Myocyte (in vitro differentiated cells): ENCODE results near the gene STK33. TPM values are rescaled to one million over a fixed set of nuclear protein-coding genes. Genes with fewer than 3 reads are reported as not detected.
A peak's percentile ranks its signal among the peaks of the same experiment; 100 is the strongest.

Source experiments
- DNase-seq: peaks from one replicate; pipeline ENCODE4 v3.0.0-alpha.2; 2012; ENCODE audit warnings: low read depth
- total RNA-seq: library from RNA; depleted of rRNA; stranded (reverse); fragments of >200 nt; gene quantifications from 2 replicates; pipeline ENCODE4 v1.2.3, GENCODE V29; 2014

Gene STK33
- total RNA-seq, 1 donor from 2014 or later: 0.45 TPM

DNA sequence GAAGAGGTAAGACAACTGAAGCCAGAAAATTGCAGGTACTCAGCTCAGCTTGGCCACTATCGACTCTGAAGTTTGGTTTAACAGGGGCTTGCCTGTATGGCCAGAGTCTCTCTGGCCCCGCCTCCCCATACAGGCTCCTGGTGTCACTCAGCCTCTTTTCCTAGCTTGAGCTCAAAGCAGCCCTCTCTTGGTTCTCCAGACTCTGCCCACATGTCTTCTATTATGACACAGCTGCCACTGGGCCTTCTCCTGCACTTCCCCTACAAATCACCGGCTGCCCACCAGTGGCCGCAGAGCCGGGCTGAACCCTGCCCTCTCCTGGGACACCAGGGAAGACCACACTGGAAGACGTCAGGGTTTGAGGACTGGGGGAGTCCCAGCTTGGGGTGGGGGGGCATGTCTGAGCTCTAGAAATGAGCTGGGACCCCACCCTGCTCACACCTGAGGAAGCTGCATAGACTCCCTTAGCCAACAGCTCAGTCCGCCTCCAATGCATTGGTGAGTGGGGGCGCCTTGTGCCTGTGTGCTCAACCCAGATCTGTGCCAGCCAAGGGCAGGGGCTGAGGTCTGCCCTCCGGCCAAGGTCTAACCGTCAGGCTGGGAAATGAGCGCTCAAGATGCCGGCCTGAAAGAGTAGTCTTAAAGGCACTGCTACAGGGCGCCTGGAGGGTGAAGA is 236.0 kb downstream of the STK33 start:
- DNase-seq: peak; percentile 16

- DNase-seq: no peak
Observed at GRCh38 chr11:8357505-8357888, 236.5 kb downstream of the STK33 start.

DNA sequence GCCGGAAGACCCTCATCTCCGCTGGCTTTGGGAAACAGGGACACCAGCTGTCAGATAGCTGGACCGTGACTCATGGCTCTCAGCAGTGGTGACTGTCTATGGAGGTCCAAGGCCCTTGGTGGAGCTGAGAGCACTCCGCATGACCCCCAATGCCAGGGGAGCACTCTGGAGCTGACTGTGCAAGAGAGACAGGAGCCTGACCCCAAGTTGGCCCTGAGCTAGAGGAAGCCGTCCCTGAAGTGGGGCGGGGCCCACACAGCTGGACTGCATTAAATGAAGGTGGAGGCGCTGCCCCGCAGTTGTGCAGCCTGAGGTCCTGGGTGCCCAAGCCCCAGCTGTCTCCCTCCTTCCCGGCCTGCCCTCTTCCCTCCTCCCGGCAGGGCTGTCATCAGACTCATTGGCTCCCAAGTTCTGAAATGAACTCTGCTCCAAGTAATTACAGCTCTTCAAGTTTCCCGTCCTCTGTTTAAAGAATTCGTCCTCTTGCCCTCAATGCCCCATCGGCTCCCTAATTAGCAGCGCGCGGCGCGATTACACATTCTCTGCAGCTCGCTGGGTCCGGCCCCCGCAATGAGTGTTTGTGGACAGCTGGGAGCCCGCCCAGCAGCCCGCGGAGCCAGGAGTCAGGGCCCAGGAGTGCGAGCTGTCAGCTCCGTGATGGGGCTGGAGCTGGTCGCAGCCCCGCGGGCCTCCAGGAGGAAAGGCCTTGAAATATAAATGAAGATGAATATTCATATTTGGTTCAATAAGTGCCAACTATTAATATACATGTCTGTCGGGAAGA is 237.1 kb downstream of the STK33 start:
- DNase-seq: peak; percentile 78

- no peak for DNase-seq
Observed at GRCh38 chr11:8356216-8356615, 237.8 kb downstream of the STK33 start.

- DNase-seq: no peak
Observed at GRCh38 chr11:8355416-8355742, 238.6 kb downstream of the STK33 start.

DNA sequence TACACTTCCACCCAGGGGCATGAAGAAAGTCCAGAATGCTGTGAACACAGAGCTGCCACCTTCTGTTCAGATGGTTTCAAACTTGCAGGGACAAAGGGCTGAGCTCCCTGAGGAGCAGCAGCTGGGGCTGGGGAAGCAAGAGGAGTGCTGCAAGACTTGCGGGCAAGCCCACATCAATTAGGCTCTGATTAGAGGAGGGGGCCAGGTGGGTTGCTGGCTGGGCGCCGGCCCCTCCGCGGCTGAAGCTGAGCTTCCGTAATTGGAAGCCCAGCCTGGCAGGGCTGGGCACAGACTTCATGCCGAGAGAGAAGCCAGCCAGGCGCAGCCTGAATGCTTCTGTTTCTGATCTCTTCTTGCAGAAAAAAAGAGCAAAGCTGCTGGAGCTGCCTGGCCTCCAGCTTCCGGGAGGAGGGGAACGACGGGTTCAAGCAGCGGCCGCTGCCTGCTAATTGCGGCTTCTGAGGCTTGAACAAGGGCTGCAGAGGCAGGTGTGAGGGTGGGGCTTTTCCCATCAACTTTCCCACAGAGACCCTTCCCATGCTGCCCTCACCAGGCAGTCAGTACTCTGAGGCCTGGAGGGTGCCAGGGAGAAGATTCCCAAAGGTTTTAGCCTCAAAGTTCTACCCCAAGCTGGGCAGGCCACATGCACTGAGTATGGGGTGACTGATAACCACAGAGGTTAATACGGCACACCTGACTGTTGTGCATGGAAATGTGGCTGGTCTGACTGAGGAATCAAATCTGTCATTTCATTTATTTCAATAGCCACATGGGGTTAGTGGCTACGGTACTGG is 239.2 kb downstream of the STK33 start:
- DNase-seq: peak; percentile 33

DNA sequence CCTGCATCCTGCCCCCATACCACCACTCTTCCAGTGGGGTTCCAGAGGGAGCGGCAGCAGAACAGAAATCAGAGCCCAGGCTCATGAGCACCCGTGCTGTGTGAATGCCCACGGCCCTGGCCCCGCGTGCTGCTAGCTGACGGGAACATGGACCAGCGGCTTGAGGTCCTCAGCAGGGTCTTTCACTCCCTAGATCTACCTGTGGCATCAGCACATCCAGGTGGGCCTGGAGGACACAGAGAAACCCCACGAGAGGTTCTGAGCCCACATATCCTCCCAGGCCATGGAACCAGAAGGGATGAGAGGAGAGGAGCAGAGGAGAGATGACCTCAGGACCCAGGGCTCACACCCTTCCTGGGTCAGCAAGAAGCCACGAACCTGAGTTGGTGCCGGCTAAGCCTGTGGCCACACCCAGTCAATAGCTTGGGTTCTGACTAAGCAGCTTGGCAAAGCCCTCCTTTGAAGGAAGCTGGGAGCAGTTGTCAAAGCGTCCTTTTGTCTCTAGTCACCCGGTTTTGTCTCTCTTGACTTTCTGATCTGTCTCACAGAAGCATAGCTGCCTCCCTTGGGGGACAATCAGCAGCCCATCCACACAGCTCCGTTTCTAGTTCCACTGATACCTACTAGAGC is 241.0 kb downstream of the STK33 start:
- peak; percentile 19 for DNase-seq

DNA sequence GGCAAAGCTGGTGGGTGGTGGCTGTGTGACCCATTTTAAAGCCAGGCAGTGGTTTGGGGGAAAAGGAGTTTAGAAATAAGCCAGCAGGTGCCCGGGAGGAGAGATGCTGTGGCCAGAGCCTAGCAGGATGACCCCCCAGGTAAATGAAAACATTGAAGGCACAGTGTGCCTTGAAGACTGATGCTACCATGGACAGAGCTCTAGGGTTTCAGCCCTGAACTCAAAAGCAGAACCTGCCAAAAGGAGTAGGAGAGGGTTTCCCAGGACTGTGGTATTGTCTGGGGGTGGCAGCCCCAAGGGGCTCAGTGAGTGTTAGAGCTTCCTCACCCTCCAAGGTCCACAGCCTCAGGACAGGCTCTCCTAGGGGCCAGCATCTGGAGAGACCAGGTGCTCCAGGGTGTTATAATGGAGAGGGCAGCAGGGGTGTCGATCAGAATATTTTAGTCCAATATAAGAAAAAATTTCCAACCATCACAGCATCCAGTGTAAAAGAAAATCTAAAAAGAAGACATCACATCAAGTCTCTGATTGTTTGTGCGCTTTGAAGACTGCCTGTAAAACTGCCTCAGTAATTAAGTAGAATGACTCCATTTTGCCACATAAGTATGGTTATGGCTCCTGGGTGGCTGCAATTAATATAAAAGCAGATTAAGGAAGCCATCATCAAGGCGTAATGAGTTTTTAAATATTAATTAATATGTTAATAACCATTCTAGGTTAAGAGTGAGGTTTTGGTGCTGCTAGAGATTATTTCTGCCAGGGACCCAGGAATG is 241.7 kb downstream of the STK33 start:
- peak; percentile 12 for DNase-seq

DNA sequence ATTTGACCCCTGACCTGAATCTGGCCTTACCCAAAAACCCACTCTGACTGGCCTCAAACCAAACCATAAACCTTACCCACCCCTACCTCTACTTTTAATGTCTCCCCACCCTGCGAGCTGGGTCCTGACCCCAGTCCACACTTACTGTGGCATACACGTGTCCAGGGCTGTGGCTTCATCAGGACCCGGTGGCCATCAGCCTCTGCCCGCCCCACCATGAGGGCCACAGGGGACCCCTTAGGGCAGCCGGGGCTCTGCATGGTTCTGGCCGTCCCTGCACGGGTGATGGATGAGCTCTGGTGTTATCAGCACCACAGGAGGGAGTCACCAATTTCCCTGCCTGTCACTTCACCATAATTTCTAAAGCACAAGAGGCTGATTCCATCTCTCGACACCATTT is 242.8 kb downstream of the STK33 start:
- DNase-seq: no peak

DNA sequence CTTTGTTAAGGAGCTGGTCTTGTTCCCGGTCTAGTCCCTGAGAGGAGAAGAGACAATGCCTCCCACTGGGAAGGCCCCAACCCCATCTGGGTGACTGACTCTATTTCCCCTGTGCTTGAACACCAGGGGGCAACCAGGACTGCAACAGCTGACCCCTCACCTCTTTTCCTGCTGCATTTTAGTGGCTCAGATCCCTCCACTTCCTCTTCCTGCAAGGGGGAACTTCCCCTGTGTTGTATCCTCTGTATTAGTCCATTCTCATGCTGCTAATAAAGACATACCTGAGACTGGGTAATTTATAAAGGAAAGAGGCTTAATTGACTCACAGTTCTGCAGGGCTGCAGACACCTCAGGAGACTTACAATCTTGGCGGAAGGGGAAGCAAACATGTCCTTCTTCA is 246.1 kb downstream of the STK33 start:
- no peak for DNase-seq

DNA sequence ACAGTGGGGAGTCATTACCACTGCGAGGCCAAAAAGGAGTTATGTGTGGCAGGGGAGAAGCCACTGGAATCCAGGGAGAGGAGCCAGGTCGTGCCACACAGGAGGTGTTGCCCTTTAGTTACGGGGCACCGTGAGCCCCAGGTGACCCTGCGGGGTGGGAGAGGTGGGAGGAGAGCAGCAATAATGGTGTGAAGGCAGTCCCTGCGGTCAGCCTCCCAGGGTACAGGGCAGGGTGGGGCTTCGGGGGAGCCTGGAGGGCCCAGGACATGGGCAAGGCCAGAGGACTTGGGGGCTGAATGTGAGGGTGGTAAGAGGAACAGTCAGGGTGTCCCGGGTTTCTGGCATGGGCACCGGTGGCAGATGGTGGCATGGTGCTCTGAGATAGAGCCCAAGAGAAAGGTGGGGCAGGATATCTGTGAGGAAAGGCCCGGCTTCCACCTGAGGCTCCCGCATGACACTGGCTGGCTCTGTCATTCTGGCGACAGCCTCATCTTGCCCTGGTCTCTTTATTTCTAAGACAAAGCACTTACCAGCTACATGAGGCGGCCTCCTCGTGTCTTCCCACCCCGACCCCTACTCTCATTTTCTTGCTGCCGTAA is 247.8 kb downstream of the STK33 start:
- no peak for DNase-seq

DNA sequence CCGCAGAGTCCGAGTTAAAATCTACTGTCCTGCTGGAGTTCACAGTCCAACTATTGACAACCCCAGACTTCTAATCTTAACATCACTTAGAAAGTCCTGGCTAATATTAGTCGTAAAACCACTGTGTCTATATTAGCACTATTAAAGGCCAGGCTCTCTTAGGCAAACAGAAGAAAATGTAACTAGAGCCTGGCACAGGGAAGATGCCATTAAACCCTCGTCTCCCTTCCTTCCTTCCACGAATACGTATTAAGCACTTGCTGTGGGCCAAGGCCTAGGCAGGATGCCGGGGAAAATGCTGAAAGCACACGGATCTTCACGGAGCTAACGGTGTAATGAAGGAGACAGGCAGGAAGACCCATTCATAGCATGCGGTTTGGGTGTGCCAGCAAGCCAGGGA is 248.8 kb downstream of the STK33 start:
- no peak for DNase-seq

DNA sequence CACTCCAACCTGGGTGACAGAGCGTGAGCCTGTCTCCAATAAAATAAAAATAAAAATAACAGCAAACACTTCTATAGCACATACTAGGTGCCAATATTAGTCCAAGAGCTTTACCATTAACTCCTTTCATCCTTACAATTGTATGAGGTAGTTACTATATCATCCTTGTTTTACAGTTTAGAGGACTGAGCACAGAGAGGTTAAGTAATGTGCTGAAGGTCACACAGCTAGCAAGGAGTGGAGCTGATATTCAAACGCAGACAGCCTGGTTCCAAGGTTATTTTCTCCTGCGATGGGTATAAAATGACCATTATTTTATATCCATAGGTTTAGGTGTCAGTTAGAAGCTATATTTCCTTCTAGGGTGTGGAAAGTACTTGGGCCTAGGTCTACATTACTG is 249.7 kb downstream of the STK33 start:
- DNase-seq: no peak

- peak; percentile 85 for DNase-seq
Observed at GRCh38 chr11:8342821-8343681, 251.0 kb downstream of the STK33 start.

GRCh38 chr11:8341996-8342395 is 252.0 kb downstream of the STK33 start:
- no peak for DNase-seq
